GM12865 (cell line): ENCODE measurements around the gene PUDP.

Experiments used
- DNase-seq: peaks from one replicate; pipeline ENCODE4 v3.0.0; 2010; ENCODE audit warnings: low read depth
- H3K4me3 ChIP-seq: 2 replicates; pipeline ENCODE4 v1.5.1; 2011; ENCODE audit warnings: mild to moderate bottlenecking, low read depth, low read length, control low read depth
- CTCF ChIP-seq: IDR thresholded peaks from 2 replicates; pipeline ENCODE4 v1.5.1; 2011; ENCODE audit warnings: low read length, control low read depth, low read depth, inconsistent platforms; ENCODE audit not compliant: insufficient read depth; ENCODE audit errors: missing control alignments

Gene PUDP

DNA sequence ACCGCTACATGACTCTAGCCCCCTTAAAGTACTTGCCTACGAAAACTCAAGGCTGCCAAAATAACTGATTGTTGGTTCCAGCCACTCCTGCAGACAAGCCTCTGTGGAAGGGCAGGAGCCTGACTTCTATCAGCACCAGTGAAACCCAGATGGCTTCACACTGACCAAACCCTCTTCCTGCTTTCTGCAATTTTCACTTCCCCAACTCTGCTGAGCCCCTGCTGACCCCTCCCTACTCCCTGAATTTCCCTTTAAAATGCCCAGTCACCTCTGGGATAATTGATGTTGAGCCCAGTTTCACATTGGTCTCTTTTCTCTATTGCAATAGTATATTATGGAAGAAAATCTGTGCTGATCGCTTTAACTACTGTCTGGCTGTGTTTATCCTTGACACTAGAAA is 62.1 kb downstream of the PUDP start:
- DNase-seq, result no peak
- TF ChIP-seq CTCF, result no peak

DNA sequence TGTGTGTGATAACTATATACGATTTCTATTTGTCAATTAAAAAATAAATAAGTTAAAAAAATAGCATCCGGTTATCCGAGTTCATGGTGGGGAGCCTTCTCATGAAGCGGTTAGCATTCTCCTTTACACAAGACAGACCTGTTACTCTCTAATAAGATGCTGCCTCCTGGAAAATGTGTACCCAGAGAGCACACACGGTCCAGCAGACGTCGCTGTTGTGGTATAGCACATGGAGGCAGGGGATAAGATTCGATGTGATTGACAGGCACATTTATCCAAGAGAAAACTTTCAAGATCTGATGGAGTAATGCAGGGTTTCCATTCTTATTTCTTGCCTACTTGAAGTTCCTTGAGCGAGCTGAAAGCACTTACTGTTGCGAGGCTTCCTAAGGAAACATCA is 63.1 kb downstream of the PUDP start:
- no peak overlapping the region for H3K4me3 ChIP-seq
- no peak for DNase-seq
- no peak for TF ChIP-seq CTCF

More for the DNA sequence above, 62.1 kb downstream of the PUDP start:
- H3K4me3 ChIP-seq, result no peak overlapping the region

- no peak overlapping the region for H3K4me3 ChIP-seq
- TF ChIP-seq CTCF, result no peak
- DNase-seq, result peak; percentile 91
These were observed 64.2 kb downstream of the PUDP start for GRCh38 chrX:7083468-7084396.

GRCh38 chrX:7083021-7083420 is 64.9 kb downstream of the PUDP start:
- peak; percentile 37 for DNase-seq
- H3K4me3 ChIP-seq, result no peak overlapping the region
- no peak for TF ChIP-seq CTCF

- DNase-seq, result no peak
- no peak for TF ChIP-seq CTCF
- H3K4me3 ChIP-seq, result no peak overlapping the region
These were observed 65.4 kb downstream of the PUDP start for GRCh38 chrX:7082556-7082955.

DNA sequence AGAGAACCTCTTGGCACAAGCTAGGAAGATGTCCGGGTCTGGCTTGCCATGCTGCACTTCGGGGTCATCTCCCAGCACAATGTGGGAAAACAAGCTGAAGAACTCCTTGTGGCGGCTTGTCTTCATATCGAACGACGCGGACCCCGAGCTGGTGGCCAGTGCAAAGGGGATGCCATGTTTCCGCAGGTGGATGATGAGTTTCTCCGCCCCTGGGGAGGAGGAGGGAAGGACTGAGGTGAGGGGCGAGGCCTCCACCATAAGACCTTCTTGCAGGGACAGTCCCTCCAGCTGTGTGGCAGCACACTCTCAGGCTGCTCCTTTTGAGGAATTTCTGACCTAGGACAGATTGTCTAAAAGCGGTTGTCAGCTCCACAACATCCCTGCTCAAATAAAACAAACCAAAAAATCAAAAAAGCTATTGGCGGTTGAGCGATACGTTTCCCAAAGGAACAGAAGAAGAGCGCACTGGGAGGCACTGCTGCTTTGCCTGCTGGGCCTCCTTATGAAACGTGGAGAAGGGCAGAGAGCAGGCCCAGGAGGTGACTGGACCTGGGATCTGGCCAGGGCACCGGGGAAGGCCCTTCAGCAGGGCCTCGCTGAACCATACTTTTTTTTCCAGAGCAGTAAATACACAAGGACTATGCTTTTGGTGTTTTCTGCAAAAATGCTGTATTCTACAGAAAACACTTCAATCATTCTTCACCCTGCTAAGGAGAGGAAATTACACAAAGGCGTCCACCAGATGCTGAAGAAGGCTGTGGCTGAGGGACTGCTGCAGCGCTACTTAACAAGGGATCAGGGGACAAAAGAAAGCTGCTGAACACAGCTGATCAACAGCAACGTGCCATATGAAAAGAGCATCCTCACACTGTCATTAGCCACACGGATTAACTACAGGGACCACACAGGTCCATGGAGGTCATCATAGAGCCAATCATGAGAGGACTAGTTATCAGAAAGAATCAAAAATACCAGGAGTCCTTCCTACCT is 70.4 kb downstream of the PUDP start:
- no peak for DNase-seq
- H3K4me3 ChIP-seq, result no peak overlapping the region
- TF ChIP-seq CTCF, result no peak
